Fibroblast of skin of left biceps (primary cell): ENCODE data around the gene SORL1.

Source experiments
- DNase-seq, 2 experiments: peaks; one replicate each; pipeline ENCODE4 v3.0.0-alpha.2; 2013; ENCODE audit warnings: low read depth in 2 of 2

The SORL1 gene

DNA sequence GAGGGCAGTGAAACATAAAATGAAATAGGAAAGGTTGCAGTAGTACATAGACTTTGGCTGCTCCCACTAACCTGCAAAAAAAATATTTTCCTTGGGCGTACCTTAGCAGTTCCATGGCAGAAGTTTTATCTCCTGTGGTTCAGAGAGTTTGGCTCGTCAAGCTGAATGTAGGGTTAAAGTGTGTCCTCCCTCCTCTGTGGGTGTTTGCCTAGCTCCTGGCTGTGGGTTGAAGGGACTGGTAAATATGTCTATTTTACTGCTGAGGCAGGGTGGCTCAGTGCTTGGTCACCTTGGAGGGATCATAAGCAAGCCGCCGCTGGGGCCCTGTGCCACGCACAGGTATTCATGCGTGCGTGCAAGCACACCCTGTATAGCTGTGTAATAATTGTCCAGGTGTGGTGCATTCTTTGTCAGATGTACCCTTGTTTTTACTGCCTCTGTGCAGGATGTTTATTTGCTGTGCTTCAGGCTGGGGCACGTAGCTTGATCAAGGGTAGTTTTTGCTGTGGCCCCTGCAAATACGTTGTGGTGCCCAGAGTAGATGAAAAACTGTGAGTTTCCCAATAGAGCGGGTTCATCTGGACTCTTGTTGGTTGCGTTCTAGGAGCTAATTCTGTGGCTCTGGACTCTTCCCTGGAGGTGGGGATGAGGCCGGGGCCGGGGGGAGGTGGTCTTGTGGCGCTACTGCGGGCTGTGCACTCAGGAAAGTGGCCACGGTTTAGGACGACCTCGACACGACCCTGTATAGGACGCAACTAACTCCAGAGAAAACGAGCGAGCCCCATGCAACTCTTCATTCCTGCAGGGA, 732 bp upstream of the SORL1 start:
- no peak for DNase-seq

DNA sequence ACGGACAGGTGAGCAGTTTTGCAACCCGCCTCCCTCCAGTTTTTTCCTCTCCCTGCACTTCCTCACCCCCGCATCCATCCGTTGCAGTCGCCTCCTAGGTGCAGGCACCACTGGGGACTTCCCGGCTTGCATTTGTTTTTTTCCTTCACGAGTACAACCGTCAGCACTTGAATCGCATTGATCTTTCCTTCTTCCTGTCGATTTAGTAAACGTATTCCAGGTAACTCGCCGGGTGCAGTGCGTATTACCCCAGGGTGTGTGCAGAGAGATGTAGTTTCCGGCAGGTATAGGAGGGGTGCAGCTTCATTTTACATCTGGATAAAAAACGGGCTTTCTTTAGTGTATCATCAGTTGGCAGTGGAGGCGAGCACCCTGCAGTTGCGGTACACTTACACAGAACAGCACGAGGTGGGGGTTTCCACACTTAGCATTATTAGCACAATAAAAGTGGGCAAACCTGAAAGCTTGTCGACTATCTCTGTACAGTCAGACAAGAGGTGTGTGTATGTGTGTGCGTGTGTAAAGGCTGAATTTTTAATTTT, 566 bp downstream of the SORL1 start, which contains the start of gene SORL1-AS1:
TSS of gene SORL1-AS1 (minus strand) at position 359 of the 542 bp plus-strand sequence.
- DNase-seq, result no peak

DNA sequence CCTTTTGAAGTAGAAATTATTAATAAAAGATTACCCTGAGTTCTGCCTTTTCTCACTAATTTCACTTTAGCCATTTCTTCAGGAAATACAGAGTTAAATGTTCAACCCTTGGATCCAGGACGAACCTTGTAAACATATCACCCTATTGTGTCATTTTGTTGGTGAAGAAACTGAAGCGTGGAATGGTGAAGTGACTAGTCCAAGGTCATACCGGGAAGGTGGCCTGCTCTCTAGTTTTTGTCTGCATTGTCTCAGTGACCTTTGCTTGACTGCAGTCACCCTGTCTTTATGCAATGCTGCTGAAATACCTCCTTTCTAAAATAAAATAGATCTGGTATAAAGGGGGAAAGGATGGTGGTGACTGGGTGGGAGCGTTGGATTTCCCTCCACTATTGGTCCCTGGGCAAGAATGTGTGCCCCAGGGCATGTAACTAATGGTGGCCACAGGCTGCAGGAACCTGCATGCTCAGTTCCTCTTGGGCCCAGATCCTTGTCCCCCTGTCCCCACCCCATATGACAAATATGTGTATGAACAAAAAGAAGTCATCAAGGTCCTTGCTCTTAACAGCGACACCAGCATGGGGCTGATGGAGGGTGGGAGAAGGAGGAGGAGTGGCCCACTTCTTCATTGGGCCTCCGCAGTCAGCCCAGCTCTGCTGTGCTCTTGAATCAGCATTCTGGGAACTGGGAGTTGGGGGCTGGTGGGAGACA, 1.6 kb downstream of the SORL1 start:
- no peak for DNase-seq

DNA sequence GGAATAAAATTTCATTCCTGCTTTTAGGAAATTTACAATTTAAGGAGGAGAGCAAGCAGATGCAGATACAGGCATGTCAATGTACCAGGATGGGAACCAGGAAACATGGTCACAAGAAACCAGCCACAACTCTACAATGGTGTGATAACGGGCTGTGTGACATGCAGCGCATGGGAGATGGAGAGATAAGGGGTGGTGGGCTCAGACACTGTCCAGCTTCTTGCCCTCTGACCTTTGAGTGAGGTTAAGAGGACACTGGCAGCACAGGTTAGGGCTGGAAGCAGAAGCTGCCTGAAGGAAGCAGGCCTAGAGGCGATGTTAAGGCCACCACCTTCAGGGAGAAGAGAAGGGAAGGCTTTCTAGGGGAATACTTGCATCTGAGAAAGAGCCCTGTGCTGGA, 3.0 kb downstream of the SORL1 start:
- no peak for DNase-seq

DNA sequence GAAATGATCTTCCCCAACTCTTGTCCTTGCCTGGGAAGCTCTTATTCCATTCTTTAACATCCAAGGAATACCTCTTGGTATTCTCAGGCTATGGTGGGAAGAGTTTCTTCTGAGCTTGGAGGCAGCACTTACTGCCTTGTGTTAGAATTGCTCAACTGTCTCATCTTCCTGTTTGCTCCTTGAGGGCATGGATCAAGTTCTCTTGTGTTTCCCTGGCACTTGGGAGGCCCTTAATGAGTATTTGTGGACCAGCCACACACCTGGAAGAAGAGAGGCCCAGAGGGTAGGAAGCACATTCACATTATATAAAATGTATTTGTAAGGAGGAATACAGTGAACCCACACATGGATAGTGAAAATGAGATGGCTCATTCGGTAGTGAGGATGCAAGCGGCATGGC, 4.0 kb downstream of the SORL1 start:
- DNase-seq, result no peak

DNA sequence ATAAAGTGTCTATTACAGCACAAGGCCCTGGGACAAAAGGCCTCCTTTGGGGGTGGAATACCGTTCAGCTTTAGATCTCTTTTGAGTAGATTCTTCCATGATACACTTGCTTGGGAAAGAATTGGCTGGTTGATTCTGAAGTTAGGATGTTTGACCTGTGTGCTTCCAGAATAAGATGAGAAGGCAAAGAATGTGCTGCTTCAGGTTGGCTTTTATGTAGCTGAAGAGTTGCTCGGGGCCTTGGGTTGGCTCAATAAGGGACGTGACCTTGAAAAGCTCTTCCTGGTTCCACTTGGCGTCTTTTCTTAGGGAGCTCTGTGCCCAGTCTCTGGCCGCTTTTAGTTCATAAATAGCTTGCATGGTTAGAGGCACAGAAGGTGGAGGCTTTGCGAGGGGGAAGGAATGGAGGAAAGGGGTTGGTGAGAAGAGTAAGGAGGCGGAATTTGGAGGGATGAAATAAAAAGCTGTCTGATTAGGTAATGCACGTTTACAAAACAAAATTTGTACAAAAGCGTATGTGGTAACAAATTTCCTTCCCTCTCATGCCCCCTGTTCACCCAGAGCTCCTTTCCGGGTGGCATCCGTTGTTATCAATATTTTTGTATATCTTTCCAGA, 4.8 kb downstream of the SORL1 start:
- no peak for DNase-seq

DNA sequence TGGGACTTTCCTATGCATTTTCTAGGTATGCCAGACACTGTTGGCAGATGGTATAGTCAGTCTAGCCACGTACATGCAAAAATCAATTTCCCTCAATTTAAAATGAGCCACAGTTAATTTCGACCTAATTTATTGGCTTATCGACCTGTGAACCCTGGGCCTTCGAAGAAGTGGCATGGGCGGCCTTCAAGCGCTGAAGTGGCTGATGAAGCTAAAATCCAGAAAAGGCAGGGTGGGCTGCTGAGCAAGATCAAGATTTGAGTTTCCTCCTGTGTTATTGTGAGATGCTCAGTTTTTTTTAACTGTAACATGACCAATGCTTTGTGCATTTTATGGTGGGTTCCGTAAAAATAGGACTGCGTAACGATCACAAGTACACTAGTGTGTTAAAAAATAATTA, 6.4 kb downstream of the SORL1 start:
- DNase-seq, result no peak

DNA sequence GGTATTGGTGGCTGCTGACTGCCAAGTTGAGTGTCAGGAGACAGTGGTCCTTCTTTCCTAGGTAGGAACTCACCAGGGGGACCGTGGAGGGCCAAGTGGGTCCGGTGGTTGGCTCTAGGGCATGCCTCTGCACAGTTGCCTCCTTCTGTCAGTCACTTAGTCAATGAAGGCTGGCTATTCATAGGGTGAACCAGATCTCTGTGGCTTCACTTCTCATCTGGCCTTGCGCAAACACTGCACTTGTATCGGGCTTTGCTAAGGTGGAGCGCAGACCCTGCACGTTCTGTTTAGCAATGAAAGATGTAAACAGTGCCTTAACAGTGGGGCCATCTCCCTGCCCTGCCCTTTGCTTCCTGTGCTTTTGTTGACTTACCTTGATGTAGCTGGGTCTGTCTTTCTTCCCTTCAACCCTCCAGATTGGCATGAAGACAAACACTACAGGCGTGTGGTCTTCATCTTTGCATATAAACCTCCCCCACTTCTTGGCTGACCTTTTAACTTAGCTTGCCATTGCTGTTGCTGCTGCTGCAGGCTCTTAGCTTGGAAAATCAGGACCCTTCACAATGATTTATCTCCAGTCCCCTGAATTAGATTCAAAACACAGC, 7.4 kb downstream of the SORL1 start:
- DNase-seq, result no peak

DNA sequence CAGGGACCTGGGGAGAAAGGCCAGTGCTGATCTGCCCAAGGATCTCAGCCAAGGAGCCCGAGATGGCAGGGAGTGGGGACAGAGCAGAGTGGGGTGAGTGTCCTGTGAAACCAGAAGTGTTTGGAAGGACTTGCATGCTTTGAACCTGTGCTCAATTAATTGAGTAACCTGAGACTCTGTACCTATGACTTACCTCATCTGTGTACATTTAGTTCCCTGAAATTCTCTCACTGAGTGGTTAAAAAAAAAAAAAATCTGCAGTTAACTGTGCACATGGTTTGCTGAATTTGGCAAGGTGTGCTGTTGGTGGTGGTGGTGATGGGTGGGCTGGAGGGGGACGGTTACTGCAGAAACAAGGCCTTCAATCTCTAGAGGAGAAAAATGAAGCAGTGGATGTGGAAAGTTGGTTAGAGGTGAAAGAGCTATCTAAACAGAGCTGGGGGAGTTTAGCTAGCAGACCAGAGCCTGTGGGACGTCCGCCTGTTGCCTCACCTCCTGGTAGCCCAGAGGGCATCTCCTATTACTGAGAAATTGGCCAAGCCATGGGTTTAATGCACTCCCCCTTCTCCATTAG, 8.9 kb downstream of the SORL1 start:
- no peak for DNase-seq

DNA sequence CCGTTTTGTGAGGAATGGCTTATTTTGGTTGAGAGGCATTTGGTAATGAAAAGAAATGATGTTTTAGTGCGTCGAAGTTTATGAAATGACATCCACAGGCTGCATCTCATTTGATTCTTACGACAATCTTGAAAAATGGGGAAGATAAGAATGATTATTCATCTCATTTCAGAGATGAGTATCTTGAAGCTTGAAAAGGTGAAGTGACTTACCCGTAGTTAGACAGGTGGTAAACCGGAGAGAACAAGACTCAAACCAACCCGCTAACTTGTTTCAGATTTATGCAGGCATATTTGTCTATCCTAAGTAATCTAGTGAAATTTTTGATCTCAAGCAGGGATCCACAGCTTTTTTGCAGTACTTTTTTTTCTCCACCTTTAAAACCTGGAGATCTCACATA, 9.7 kb downstream of the SORL1 start:
- no peak for DNase-seq

DNA sequence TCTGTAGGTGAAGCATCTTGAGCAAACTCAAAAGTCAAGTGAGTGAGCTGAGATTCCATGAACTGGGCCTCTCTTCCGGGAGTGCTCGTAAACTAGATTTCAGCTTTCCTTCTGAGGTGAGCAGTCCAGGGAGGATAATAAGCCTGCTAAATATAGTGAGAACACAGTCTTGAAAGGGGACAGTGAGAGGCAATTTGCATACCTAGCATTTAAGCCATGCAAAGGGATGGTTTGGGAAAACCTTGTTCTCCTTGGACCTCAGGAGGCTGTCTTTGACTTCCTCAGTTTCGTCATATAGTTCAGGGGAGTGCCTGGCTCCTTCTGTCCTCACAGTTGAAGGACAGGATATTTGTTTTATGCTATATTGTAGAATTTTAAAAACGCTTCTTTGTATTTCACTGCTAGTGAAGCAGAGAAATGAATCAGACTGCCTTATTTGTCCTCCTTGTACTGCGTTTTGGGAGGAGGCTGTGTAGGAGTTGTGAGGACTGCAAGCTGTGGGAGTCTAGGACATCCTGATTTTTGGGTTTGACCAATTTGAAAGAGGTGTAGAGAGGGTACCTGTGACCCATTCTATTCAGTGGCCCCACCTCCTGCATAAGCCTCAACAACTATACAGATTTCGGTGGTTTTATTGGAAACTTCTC, 11.7 kb downstream of the SORL1 start:
- DNase-seq, result no peak

DNA sequence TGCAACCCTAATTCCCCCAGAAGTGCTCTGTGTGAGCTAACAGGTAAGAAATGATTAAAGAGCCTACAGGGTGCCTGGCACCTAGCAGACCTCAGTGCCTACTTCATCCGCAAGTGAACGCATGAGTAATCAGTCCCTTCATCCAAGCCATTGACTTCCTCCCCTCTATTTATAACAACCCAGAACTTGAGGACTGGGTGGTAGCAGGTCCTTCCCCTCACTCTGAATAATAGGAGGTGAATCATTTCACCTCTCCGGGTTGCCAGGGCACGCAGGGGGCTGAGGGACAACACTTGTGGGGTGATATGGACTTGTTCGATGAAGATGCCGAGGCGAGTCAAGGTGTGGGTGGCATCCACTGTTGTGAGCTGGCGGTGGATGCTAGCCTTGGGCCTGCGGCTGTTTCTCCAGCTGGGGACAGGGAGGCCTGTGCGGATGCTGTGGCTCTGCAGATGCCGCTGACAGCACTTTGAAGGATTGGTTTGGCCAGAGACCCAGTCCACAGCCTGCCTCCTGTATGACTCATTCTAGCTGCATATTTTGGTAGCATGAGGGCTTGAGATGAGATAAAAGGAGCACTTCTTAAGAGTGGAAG, 12.3 kb downstream of the SORL1 start:
- DNase-seq, result peak; percentile 72 to 77

DNA sequence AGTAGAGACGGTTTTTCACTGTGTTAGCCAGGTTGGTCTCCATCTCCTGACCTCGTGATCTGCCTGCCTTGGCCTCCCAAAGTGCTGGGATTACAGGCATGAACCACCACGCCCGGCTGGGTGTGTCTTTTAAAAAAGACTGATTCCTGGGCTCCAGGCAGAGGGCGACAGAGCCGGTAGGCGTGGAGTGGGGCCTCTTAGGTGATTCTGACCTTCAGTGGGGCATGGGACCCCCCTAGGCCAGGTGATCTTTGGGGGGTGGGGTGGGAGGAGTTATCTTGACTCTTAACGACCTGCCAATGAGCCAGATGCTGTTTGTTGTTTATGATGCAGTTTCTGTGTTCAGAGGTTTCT, 13.6 kb downstream of the SORL1 start:
- DNase-seq, result no peak

DNA sequence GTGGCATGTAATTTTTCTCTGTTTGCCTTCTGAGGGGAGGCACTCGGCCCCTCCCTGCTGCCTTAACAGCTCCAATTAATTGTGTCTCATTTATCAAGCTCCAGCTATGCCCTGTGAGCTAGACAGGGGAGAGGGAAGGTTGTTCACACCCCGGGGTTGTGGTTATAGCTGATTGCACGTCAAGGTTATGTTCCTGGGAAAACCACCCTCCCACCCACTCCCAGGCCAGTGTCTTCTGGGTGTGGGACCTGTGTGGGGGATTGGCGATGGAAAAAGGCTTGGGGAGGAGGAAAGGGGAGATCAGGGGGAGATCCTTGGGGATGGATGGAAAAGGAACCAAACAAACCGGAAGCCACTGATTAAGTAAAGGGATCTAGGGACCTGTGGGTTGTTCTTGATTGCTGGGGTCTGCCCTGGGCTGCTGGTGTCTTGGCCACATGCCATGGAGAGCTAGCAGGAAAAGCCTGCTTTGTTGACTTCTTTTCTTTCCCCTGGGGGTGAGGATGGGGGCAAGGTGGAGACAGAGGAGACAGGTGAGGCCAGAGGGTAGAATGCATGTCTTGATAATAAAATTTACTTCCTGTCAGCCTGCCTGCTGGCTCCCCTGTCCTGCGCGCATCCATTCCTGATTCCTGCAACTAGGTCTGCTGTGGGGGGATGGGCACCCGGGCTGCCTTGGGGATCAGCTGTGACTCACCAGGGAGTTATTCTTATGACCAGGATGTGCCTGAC, 14.1 kb downstream of the SORL1 start:
- peak; percentile 87 to 88 for DNase-seq

DNA sequence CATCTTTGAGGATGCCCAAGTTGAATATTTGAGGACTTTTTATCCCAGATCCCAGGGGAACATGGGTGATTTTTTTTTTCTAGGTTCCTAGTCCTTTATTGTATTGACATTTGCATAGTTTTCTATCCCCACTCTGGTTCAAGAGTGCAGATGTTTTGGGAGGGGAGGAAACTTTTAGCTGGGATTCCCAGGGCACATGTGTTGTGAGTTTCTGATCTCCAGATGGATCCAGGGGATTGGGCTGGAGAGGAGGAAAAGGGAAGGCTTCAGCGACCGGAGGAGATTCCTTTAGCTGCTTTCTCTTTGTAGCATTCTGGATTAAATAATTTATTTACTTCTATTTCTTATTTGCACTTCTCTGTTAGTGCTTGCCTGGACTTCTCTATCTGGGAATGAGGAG, 15.4 kb downstream of the SORL1 start:
- DNase-seq, result no peak

DNA sequence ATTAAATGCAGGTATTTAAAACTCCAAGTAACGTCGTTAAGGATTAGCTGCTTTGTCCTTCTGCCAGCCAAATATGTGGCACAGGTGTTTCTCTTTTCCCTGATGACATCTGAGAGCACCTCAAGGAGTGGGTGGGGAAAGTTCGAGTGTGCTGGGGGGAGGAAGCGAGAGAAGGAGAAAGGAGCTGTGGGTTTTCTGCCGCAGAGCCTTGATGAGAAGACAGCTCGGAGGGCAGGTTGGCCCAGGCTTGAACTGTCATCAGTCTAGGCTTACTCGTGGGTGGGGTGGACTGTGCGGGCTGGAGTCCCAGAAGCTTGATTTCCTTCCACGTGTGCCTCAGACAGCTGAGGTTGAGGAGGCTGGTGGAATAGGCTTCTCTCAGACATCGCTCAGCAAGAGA, 15.9 kb downstream of the SORL1 start:
- no peak for DNase-seq

DNA sequence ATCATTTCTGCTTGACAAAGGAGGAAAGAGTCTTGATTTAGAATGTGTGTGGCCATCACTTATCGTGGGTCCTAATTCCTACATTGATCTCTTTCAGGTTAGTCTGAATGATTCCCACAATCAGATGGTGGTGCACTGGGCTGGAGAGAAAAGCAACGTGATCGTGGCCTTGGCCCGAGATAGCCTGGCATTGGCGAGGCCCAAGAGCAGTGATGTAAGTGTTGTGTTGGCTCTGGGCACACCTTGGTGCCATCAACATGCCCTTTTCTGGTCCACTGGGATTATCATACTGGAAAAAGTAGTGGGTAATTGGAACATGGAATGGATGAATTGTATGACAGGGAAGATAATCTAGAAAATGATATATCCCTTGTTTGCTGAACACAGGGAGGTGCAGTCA, 17.8 kb downstream of the SORL1 start:
- DNase-seq, result no peak

DNA sequence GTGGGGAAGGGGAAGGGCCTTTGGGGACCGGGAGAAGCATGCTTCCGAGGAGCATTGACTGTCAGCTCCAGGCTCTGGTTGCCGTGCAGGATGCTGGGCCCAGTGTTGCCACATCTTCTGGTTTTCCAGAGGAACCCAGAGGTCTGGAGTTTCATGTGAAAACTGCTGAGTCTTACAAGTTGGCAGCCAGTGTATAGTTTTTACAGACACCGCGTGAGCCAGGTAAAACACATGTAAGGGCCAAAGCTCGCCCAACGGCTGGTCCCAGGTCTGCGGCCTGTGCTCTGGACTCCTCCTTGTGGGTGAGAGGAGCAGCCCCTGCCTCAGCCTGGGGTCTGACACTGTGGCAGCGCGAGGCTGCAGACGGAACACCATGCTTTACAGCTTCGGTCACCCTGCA, 19.1 kb downstream of the SORL1 start:
- no peak for DNase-seq

DNA sequence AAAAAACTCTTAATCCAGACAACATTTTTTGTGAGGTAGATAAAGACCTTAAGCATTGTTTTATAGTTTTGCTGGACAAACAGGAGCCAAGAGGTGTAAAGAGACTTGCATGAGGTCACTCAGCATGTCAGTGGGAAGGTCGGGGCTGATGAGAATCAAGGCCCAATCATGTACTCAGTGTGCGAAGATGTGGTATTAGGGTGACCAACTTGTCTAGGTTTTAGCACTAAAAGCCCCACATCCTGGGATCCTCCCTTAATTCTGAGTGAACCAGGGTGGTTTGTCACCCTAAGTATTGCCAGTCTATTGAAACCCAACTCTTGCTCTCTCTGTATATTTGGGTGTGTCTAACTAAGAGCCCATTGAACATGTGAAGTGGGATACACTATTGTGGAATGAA, 20.2 kb downstream of the SORL1 start:
- DNase-seq, result no peak

DNA sequence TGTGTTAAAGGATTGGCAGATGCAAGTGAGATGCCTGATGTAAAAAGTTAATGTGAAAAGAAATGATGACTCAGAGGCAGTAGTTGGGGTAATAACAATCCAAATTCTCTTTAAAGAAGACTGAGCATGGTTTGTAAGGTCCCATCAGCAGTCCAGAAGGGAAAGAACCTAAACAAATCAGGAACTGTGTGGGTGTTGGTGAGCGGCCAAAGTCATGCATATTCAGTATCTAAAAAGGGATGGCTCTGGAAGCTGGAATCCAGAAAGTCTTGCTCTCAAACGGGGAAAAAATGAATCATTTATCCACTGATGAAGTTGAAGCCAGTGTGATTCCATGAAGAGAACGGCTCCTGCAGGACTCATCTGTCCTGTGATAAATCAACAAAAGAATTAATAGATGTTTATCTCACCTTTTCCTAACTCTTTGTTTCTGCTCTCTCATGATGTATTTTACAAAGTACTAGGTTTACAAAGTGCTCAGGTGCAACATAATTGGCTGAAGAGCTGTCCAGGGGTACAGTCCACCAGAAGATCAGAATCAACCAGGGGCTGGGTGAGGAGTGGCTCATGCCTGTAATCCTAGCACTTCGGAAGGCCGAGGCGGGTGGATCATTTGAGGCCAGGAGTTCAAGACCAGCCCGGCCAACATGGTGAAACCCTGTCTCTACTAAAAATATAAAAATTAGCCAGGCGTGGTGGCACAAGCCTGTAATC, 21.1 kb downstream of the SORL1 start:
- peak in 1 of 2 experiments; percentile 26 for DNase-seq
